Liver (tissue), 3 donors: ENCODE results near the gene PCDH15.

Experiments used
- HNF4A ChIP-seq, 2 donors: conservative IDR thresholded peaks; 2 replicates each; pipeline ENCODE4 v1.6.1; 2016; ENCODE audit warnings: antibody characterized with exemption in 2 of 2, mild to moderate bottlenecking in 2 of 2
- JUND ChIP-seq, 2 donors: IDR thresholded peaks; 2 replicates each; pipeline ENCODE4 v1.6.1; 2016; ENCODE audit warnings: antibody characterized with exemption in 2 of 2
- RAD21 ChIP-seq, 2 donors: IDR thresholded peaks; 2 replicates each; pipeline ENCODE4 v1.6.1; 2016; ENCODE audit warnings: antibody characterized with exemption in 2 of 2, mild to moderate bottlenecking in 2 of 2
- RXRA ChIP-seq, 2 donors: IDR thresholded peaks; 2 replicates each; pipeline ENCODE4 v1.6.1; 2017 to 2018; ENCODE audit warnings: antibody characterized with exemption in 2 of 2, mild to moderate bottlenecking in 1 of 2
- SP1 ChIP-seq: IDR thresholded peaks from 2 replicates; pipeline ENCODE4 v1.6.1; 2018; ENCODE audit warnings: antibody characterized with exemption, mild to moderate bottlenecking
- TF ChIP-seq, protein P1 (sequence below): fragments of 150-350 bp; IDR thresholded peaks from 2 replicates; pipeline ENCODE4 v1.5.1; 2017; ENCODE audit warnings: improper control_type of control experiment, low read depth, low read length; ENCODE audit not compliant: missing input control
- TF ChIP-seq, protein P2 (sequence below): IDR thresholded peaks from 2 replicates; pipeline ENCODE4 v1.6.1; 2016; ENCODE audit warnings: antibody characterized with exemption
- TF ChIP-seq, protein P3 (sequence below): IDR thresholded peaks from 2 replicates; pipeline ENCODE4 v1.6.1; 2016; ENCODE audit warnings: antibody characterized with exemption
- donor health status: healthy.
- donor health status: healthy.

DNA sequence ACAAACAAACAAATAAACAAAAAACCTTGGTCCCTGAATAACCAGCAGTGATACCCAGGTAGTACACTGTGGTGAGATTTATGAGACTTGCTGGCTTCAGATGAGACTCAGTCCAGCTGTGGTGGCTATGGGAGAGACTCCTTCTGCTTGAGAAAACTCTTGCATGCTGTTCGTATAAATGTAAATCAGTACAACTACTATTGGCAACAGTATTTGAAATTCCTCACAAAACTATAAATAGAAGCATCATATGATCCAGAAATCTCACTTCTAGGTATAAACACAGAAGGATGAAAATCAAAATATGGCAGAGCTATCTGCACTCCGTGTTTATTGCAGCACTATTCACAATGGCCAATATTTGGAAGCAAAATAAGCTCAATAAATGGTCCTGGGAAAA lies 692.1 kb downstream of the PCDH15 start:
- TF ChIP-seq, protein P1, sequence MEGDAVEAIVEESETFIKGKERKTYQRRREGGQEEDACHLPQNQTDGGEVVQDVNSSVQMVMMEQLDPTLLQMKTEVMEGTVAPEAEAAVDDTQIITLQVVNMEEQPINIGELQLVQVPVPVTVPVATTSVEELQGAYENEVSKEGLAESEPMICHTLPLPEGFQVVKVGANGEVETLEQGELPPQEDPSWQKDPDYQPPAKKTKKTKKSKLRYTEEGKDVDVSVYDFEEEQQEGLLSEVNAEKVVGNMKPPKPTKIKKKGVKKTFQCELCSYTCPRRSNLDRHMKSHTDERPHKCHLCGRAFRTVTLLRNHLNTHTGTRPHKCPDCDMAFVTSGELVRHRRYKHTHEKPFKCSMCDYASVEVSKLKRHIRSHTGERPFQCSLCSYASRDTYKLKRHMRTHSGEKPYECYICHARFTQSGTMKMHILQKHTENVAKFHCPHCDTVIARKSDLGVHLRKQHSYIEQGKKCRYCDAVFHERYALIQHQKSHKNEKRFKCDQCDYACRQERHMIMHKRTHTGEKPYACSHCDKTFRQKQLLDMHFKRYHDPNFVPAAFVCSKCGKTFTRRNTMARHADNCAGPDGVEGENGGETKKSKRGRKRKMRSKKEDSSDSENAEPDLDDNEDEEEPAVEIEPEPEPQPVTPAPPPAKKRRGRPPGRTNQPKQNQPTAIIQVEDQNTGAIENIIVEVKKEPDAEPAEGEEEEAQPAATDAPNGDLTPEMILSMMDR: no peak
- TF ChIP-seq RXRA (IDR thresholded peaks at IDR 0.05) (no peak), SP1 (no peak), JUND (IDR thresholded peaks at IDR 0.05) (no peak), RAD21 (IDR thresholded peaks at IDR 0.05) (no peak), HNF4A (conservative IDR thresholded peaks at IDR 0.05) (no peak)
- TF ChIP-seq, protein P2, sequence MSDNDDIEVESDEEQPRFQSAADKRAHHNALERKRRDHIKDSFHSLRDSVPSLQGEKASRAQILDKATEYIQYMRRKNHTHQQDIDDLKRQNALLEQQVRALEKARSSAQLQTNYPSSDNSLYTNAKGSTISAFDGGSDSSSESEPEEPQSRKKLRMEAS: no peak
- TF ChIP-seq, protein P3, sequence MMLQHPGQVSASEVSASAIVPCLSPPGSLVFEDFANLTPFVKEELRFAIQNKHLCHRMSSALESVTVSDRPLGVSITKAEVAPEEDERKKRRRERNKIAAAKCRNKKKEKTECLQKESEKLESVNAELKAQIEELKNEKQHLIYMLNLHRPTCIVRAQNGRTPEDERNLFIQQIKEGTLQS: no peak
